HG03175 (cell line): ENCODE measurements around the gene ADCY5.

Source experiments
- ATAC-seq: cut with Tn5 transposase; IDR thresholded peaks from one replicate; pipeline ENCODE4 v1.9.1; 2021; ENCODE audit warnings: mild to moderate bottlenecking, moderate library complexity; ENCODE audit not compliant: unreplicated experiment

The ADCY5 gene

GRCh38 chr3:123330441-123330991 lies 118.4 kb downstream of the ADCY5 start:
- no peak for ATAC-seq

- ATAC-seq: no peak
Measured at GRCh38 chr3:123329636-123330340, 119.1 kb downstream of the ADCY5 start.

DNA sequence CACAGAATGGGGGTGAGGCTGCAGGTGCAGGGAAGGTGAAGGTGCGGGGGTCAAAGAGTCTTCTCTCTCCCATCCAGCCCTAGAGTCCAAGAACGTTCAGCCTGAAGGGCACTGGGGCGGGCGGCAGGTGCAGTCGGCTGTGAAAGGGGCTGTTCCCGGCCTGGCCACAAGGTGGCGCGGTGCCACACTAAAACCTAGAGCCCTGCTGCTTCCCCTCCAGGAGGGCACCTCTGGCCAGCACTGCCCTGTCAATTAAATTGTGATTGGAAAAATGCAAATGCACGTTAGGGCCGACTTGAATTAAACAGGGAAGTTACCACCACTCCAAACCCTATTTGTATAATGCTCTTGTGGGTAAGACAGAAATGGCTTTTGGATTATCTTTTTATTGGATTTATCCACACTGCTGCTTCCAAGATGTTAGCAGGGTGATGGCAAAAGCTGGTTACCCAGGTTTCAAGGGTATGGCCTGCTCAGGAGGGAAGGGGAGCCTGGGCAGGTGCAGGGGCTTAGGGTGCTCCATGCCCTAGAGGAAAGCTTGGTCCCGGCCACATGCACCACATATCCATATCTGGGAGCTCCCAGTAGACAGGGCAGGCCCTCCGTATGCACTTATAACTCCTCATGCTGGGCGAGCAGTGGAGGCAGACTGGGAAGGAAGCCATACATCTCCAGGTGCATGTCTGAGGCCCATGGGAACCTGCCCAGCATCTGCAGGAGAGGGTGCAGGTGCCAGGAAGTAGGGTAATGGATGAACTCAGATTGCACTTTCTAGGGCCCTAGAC lies 119.8 kb downstream of the ADCY5 start:
- ATAC-seq: no peak

DNA sequence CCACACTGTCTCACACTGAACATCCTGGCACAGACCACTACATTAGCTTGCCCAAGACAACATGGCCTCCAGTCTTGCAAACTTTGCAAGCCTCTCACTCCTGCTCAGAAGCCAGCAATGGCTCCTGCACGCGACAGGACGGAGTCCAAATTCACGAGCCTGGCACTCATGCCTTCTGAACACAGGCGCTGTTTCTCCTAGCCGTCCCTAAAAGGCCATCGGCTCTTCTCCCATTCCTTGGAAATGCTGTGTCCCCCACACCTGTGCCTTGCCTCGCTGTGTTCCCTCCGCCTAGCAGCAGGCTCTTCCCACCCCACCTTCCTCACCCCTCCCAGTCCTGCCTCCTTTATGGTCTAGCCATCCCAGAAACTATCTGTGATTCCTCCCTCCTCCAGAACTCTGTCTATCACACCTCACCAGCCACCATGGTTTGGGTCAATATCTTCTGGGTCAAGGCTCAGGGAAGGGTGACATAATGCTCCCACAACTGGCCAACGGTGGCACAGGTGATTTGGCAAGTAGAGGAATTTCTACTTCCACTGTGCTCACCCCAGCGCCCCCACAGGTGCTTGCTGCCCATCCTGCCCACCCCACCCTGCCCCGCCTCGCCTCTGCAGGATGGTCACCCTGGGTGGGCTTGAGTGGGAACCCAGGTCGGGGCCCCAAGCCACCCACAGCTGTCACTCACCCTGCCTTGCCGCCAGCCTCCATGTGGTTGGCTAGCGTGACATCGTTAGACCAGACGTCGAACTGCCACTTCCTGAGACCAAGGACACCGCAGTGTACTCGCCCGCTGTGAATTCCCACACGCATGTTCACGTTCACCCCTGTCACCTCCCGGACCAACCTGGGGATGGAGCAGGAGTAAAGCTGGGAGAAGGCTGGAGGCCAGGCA lies 120.7 kb downstream of the ADCY5 start:
- ATAC-seq: no peak

DNA sequence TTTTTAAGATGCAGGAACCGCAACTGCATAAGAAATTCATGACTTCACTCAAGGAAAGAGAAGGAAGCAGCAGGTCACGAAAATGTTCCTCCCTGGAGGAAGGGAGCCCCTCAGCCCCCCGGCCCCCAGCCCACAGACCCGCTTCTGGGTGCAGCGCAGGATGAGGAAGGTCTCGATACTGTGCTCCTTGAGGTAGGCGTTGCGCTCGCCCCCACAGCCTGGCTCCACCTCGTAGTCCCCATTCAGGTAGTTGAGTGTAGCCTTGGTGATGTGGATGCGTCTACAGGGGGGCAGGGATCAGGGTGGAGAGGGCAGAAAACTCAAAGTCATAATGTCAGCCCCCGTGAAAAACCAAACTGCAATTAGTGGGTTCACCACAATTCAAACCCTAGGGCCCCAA lies 121.4 kb downstream of the ADCY5 start:
- ATAC-seq: no peak

DNA sequence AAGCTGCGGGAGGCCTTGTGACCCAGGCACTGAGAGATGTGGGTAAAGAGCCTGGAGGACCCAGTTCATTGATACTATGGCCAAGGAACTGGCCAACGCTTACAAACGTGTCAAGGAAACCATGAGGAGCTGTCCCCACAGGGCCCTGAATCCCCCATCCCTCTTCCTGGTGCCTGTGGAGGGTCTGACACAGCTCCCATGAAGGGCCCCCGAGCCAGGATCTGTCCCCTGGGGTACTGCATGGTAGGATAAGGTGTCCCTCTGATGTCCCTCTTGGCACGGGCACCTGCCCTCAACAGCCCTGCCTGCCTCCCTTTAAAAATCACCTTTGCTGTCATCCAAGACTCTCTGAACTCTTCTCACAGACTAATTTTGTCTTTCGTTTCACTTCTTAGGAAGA lies 122.4 kb downstream of the ADCY5 start:
- no peak for ATAC-seq

DNA sequence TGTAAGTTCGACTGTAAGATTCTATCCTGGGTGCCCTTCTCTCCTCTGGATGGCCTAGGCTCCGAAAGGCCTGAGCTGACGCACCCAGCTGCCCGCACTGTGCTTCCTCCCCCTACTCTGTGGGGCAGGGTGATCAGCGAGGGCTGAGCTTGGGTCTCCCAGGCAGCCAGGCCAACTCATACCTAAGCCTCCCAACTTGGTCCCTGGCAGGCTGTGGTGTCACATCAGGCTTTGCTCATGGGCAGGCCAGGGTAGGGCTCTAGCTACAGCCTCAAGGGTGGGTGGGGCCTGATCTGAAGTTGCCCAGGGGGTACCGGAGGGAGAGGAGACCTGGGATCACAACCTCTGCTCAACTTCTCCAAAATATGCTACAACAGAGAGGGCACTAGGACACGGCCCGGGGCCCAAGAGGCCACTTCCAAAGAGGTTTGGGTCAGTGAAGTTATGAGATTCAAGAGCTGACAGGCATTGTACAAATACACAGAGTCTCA lies 123.1 kb downstream of the ADCY5 start:
- ATAC-seq: no peak

GRCh38 chr3:123324880-123325765 lies 123.8 kb downstream of the ADCY5 start:
- no peak for ATAC-seq

GRCh38 chr3:123323781-123324180 lies 125.1 kb downstream of the ADCY5 start:
- no peak for ATAC-seq

DNA sequence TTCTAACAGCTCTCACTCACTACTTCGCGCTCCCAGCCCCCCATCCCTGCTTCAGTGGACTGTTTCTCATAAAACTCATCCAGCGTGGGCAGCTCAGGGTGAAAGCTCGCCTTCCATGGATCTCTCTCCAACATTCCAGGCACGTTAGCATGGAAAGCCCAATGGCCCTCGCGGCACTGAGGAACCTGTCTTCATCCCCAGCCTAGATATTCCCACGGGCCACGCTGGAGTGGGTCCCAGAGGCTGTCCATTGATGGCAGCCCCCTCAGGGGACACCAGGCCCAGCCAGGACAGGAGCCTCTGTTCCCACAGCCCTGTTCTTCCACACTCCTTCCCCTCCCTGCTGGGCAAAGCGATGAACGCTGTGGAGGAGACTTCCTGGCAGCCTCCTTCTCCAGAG lies 126.0 kb downstream of the ADCY5 start:
- ATAC-seq: no peak

DNA sequence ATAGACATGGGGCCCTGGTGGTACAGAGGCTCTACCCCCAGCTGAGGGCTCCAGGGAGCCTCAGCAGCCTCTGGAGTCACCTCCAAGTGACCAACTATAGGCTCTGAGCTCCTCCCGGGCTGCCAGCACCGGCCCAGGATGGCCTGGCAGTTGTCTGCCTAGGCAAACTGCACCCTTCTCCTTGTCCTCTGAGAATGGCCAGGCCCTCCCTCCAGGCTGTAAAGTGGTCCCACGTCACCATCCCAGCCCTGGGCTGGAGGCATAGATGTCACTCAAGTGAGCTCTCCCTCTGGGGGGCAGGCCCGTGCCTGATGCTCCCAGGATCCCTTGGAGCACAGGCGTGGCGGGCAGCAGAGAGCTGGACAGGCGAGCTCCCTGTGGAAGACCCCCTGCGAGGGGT lies 127.1 kb downstream of the ADCY5 start:
- no peak for ATAC-seq

- ATAC-seq: no peak
Measured at GRCh38 chr3:123320221-123320620, 128.7 kb downstream of the ADCY5 start.

GRCh38 chr3:123319760-123320159 lies 129.1 kb downstream of the ADCY5 start:
- ATAC-seq: no peak

- ATAC-seq: no peak
Measured at GRCh38 chr3:123318374-123318773, 130.5 kb downstream of the ADCY5 start.

DNA sequence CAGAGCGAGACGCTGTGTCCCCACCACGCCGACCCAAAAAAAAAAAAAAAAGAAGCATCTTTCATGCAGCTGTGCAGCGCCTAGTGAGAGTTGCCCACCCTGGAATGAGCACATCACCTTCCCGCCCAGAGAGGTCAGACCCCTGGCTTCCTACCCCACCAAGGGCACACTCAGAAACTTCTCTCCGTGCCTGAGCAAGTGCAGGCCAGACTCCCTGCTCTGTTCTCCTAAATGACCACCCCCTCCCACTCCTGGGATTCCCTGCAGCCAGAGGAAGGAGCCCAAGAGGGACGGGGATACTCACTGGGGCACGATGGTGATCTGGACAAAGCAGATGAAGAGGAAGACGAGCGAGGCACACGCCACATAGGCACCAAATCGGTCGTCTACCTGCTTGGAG lies 131.2 kb downstream of the ADCY5 start:
- no peak for ATAC-seq

GRCh38 chr3:123315271-123315595 lies 133.7 kb downstream of the ADCY5 start:
- no peak for ATAC-seq

- ATAC-seq: no peak
Measured at GRCh38 chr3:123314359-123315270, 134.3 kb downstream of the ADCY5 start.

GRCh38 chr3:123313889-123314288 lies 135.0 kb downstream of the ADCY5 start:
- ATAC-seq: no peak
